Type B pancreatic cell (in vitro differentiated cells): Measurements from ENCODE around the gene LRRC8B. TPM values are rescaled to one million over a fixed set of nuclear protein-coding genes. Genes with fewer than 3 reads are reported as not detected.
"Not testable (repeated sequence)": the region's sequence is repeated elsewhere in the genome, so short reads cannot be mapped to it uniquely, and the experiment has no call there.

Source experiments
- DNase-seq: peaks from one replicate; pipeline ENCODE4 v3.0.0; 2021; ENCODE audit warnings: mixed read lengths; ENCODE audit not compliant: unreplicated experiment; ENCODE audit errors: extremely low spot score
- H3K27ac Mint-ChIP-seq: 2 replicates; pipeline ENCODE4 v1.8.0; 2021; ENCODE audit warnings: mild to moderate bottlenecking, mixed read lengths
- H3K27me3 Mint-ChIP-seq: 2 replicates; pipeline ENCODE4 v1.8.0; 2021; ENCODE audit warnings: mixed read lengths
- H3K36me3 Mint-ChIP-seq: 2 replicates; pipeline ENCODE4 v1.8.0; 2021; ENCODE audit warnings: mixed read lengths
- H3K4me1 Mint-ChIP-seq: one replicate; pipeline ENCODE4 v1.8.0; 2021; ENCODE audit warnings: mixed read lengths; ENCODE audit not compliant: unreplicated experiment
- H3K4me3 Mint-ChIP-seq: 2 replicates; pipeline ENCODE4 v1.8.0; 2021; ENCODE audit warnings: mild to moderate bottlenecking, mixed read lengths
- H3K9me3 Mint-ChIP-seq: 2 replicates; pipeline ENCODE4 v1.8.0; 2021; ENCODE audit warnings: mixed read lengths
- CTCF ChIP-seq: fragments of 200-600 bp; sonication (generic); conservative IDR thresholded peaks from 2 replicates; pipeline ENCODE4 v1.5.0; 2021; ENCODE audit warnings: antibody characterized with exemption, mild to moderate bottlenecking
- total RNA-seq: library from RNA; stranded (reverse); gene quantifications from 2 replicates; pipeline ENCODE4 v1.2.1, GENCODE V29; 2021; ENCODE audit warnings: low replicate concordance

LRRC8B gene
- total RNA-seq, 1 donor from 2014 or later, result 12.2 TPM

- no peak overlapping the region for H3K4me3 Mint-ChIP-seq
- DNase-seq, result no peak
- H3K27ac Mint-ChIP-seq, result no peak overlapping the region
- peaks cover 5% of the 10 kb centered on the region for H3K36me3 Mint-ChIP-seq
- no peaks in the 10 kb centered on the region for H3K4me1 Mint-ChIP-seq
- H3K27me3 Mint-ChIP-seq, result no peaks in the 10 kb centered on the region
- TF ChIP-seq CTCF, result no peak
- no peaks in the 10 kb centered on the region for H3K9me3 Mint-ChIP-seq
Measured at GRCh38 chr1:89538361-89538760, 13.7 kb downstream of the LRRC8B start.

DNA sequence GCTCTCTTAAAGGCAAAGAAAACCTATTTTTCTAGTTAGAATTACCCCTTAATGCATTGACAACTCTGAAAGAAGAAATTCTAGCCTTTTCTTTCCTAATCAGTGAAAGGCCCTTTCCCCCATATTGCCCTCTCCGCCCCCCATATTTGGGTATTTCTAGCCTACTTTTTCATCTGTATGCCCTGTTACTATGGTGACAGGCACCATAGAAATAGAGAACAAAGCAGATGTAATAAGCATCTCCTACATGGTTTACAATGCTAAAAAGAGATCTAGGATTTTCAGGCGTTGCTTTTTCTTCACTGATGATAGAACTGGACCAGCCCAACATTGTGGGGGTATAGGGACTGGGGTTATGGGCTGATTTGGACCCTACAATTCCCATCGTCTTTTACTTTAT lies 14.5 kb downstream of the LRRC8B start:
- no peak for TF ChIP-seq CTCF
- Mint-ChIP-seq H3K36me3 (peaks cover 3% of the 10 kb centered on the region), H3K4me1 (no peaks in the 10 kb centered on the region), H3K9me3 (no peaks in the 10 kb centered on the region), H3K27me3 (no peaks in the 10 kb centered on the region), H3K27ac (no peak overlapping the region), H3K4me3 (no peak overlapping the region)
- no peak for DNase-seq

- no peaks in the 10 kb centered on the region for H3K27me3 Mint-ChIP-seq
- no peak overlapping the region for H3K4me3 Mint-ChIP-seq
- TF ChIP-seq CTCF, result no peak
Measured at GRCh38 chr1:89540406-89540970, 15.9 kb downstream of the LRRC8B start.

GRCh38 chr1:89542345-89542744 lies 17.7 kb downstream of the LRRC8B start:
- DNase-seq, result no peak
- Mint-ChIP-seq H3K27me3 (no peaks in the 10 kb centered on the region), H3K4me1 (no peaks in the 10 kb centered on the region), H3K27ac (no peak overlapping the region), H3K4me3 (no peak overlapping the region), H3K36me3 (peaks cover 3% of the 10 kb centered on the region), H3K9me3 (no peaks in the 10 kb centered on the region)
- no peak for TF ChIP-seq CTCF

More at GRCh38 chr1:89540406-89540970, 15.9 kb downstream of the LRRC8B start:
- peaks cover 3% of the 10 kb centered on the region for H3K36me3 Mint-ChIP-seq
- no peaks in the 10 kb centered on the region for H3K9me3 Mint-ChIP-seq
- no peaks in the 10 kb centered on the region for H3K4me1 Mint-ChIP-seq
- H3K27ac Mint-ChIP-seq, result no peak overlapping the region
- DNase-seq, result no peak

- H3K27me3 Mint-ChIP-seq, H3K36me3 Mint-ChIP-seq, H3K27ac Mint-ChIP-seq, H3K4me1 Mint-ChIP-seq, H3K4me3 Mint-ChIP-seq, H3K9me3 Mint-ChIP-seq, DNase-seq: not testable (repeated sequence)
Measured at GRCh38 chr1:89543632-89544031, 19.0 kb downstream of the LRRC8B start.

DNA sequence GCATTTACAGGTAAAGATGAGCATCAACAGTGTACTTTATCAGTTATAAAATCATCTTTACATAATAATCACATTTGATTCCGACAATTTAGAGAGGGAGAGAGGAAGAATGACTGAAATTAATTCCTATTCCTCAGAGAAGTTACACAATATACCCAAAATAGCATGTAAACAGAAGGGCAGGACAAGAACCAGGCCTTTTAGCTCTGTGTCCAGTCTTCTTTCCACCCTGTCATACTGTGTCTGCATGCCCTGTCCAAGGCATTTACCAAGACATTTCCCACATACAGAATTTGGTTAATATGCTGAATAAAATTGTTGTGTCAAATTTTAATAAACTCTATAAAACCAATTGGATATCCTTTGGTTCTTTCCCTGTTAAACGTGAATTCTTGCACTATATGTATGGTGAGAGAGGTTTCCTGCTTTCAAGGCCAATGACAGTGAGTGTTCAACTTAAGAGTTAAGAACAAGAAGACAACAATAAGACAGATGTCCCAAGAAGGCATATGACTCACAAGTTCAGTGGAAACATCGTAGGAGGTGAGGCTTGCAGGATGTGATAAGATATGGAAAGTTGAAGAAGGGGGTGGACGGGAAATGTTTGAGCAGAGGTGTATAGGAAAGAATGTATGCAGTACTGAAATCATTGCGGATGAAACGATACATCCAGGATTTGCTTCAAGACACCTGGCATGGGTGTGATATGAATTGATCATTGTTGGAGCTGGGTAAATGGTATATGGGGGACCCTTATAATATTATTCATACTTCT lies 20.8 kb downstream of the LRRC8B start:
- Mint-ChIP-seq H3K4me3 (no peak overlapping the region), H3K4me1 (no peaks in the 10 kb centered on the region), H3K36me3 (peaks cover 3% of the 10 kb centered on the region), H3K27ac (no peak overlapping the region), H3K27me3 (no peaks in the 10 kb centered on the region), H3K9me3 (no peaks in the 10 kb centered on the region)
- no peak for DNase-seq
- TF ChIP-seq CTCF, result no peak
